ENCODE data around the gene ATAD3B. TPM values are rescaled to one million over a fixed set of nuclear protein-coding genes. Genes with fewer than 3 reads are reported as not detected.
A peak's percentile ranks its signal among the peaks of the same experiment; 100 is the strongest.
"Not testable (repeated sequence)": the region's sequence is repeated elsewhere in the genome, so short reads cannot be mapped to it uniquely, and the experiment has no call there.

Gene ATAD3B
- polyA plus RNA-seq, 3 donors from 2014 or later, result 0.39 to 5.0 (median 2.5) TPM

GRCh38 chr1:1511533-1512285, 40.1 kb downstream of the ATAD3B start, which contains the start of gene ATAD3A:
Gene ATAD3A (plus strand): TSS chr1:1512162. CDS start chr1:1512269, 107 bp downstream.
- peaks cover 4 to 7% (median 4%) of the 10 kb centered on the region in 3 donors for H3K27me3 Mint-ChIP-seq (ENCODE audit: low read depth in 3 of 3)
- H3K27ac Mint-ChIP-seq, result peak within 1 kb of the TSS; percentile 86 to 97 (median 94)
- H3K4me3 Mint-ChIP-seq, result peak within 1 kb of the TSS; percentile 89 to 98 (median 93)
- H3K36me3 Mint-ChIP-seq, result no peaks in the 10 kb centered on the region
- peaks cover 9 to 14% of the 10 kb centered on the region in 2 donors for H3K4me1 Mint-ChIP-seq
- peak; percentile 93 to 94 (median 94) for DNase-seq
- no peaks in the 10 kb centered on the region for H3K9me3 Mint-ChIP-seq

GRCh38 chr1:1512425-1512824, 40.9 kb downstream of the ATAD3B start:
- not testable (repeated sequence) for H3K36me3 Mint-ChIP-seq; H3K27me3 Mint-ChIP-seq (ENCODE audit: low read depth in 3 of 3); H3K9me3 Mint-ChIP-seq
- Mint-ChIP-seq H3K27ac (peak overlapping the region in 2 of 6 donors; percentile 45 to 61), H3K4me3 (peak overlapping the region in 4 of 5 donors; percentile 60 to 67 (median 64)), H3K4me1 (peaks cover 9 to 14% of the 10 kb centered on the region in 2 donors)
- peak in 2 of 3 donors; percentile 39 to 48 for DNase-seq

- Mint-ChIP-seq H3K4me1 (peaks cover 9 to 19% of the 10 kb centered on the region in 2 donors), H3K4me3 (peak overlapping the region; percentile 29 to 65 (median 52)), H3K36me3 (peaks cover 0 to 10% (median 0%) of the 10 kb centered on the region in 3 donors), H3K27ac (peak overlapping the region in 2 of 6 donors; percentile 11 to 58)
- not testable (repeated sequence) for H3K27me3 Mint-ChIP-seq (ENCODE audit: low read depth in 3 of 3); DNase-seq; H3K9me3 Mint-ChIP-seq
Measured at GRCh38 chr1:1513675-1514074, 42.1 kb downstream of the ATAD3B start.

- H3K4me3 Mint-ChIP-seq; H3K27me3 Mint-ChIP-seq (ENCODE audit: low read depth in 3 of 3); DNase-seq; H3K9me3 Mint-ChIP-seq; H3K27ac Mint-ChIP-seq: not testable (repeated sequence)
- Mint-ChIP-seq H3K4me1 (peaks cover 9 to 19% of the 10 kb centered on the region in 2 donors), H3K36me3 (peaks cover 0 to 10% (median 0%) of the 10 kb centered on the region in 3 donors)
Measured at GRCh38 chr1:1514376-1514775, 42.8 kb downstream of the ATAD3B start.

- Mint-ChIP-seq H3K36me3 (peaks cover 0 to 10% (median 0%) of the 10 kb centered on the region in 3 donors), H3K4me1 (peaks cover 0 to 12% of the 10 kb centered on the region in 2 donors)
- not testable (repeated sequence) for H3K27me3 Mint-ChIP-seq (ENCODE audit: low read depth in 3 of 3); H3K9me3 Mint-ChIP-seq; H3K4me3 Mint-ChIP-seq; H3K27ac Mint-ChIP-seq; DNase-seq
Measured at GRCh38 chr1:1516923-1517322, 45.4 kb downstream of the ATAD3B start.

- H3K9me3 Mint-ChIP-seq, result no peaks in the 10 kb centered on the region
- peaks cover 0 to 10% (median 0%) of the 10 kb centered on the region in 3 donors for H3K36me3 Mint-ChIP-seq
- peaks cover 0 to 7% of the 10 kb centered on the region in 2 donors for H3K4me1 Mint-ChIP-seq
- peak overlapping the region in 2 of 6 donors; percentile 22 to 54 for H3K27ac Mint-ChIP-seq
- DNase-seq, result no peak
- no peaks in the 10 kb centered on the region for H3K27me3 Mint-ChIP-seq (ENCODE audit: low read depth in 3 of 3)
- no peak overlapping the region for H3K4me3 Mint-ChIP-seq
Measured at GRCh38 chr1:1517973-1518620, 46.5 kb downstream of the ATAD3B start.

GRCh38 chr1:1518621-1519007, 47.0 kb downstream of the ATAD3B start:
- not testable (repeated sequence) for H3K27me3 Mint-ChIP-seq (ENCODE audit: low read depth in 3 of 3); H3K27ac Mint-ChIP-seq; DNase-seq; H3K4me1 Mint-ChIP-seq; H3K9me3 Mint-ChIP-seq; H3K4me3 Mint-ChIP-seq
- H3K36me3 Mint-ChIP-seq, result peaks cover 0 to 10% (median 0%) of the 10 kb centered on the region in 3 donors

- H3K4me1 Mint-ChIP-seq; DNase-seq; H3K4me3 Mint-ChIP-seq; H3K27me3 Mint-ChIP-seq (ENCODE audit: low read depth in 3 of 3); H3K27ac Mint-ChIP-seq; H3K9me3 Mint-ChIP-seq: not testable (repeated sequence)
- H3K36me3 Mint-ChIP-seq, result peaks cover 0 to 10% (median 0%) of the 10 kb centered on the region in 3 donors
Measured at GRCh38 chr1:1519805-1520505, 48.4 kb downstream of the ATAD3B start.

- Mint-ChIP-seq H3K36me3 (peaks cover 0 to 10% (median 0%) of the 10 kb centered on the region in 3 donors), H3K9me3 (no peaks in the 10 kb centered on the region), H3K27me3 (ENCODE audit: low read depth in 3 of 3) (peaks cover 0 to 2% (median 0%) of the 10 kb centered on the region in 3 donors), H3K4me3 (no peak overlapping the region), H3K27ac (no peak overlapping the region), H3K4me1 (peaks cover 0 to 5% of the 10 kb centered on the region in 2 donors)
- no peak for DNase-seq
Measured at GRCh38 chr1:1521331-1521730, 49.8 kb downstream of the ATAD3B start.

- H3K36me3 Mint-ChIP-seq, result peaks cover 0 to 10% (median 0%) of the 10 kb centered on the region in 3 donors
- not testable (repeated sequence) for H3K4me1 Mint-ChIP-seq; H3K27me3 Mint-ChIP-seq (ENCODE audit: low read depth in 3 of 3); H3K27ac Mint-ChIP-seq; H3K4me3 Mint-ChIP-seq; DNase-seq; H3K9me3 Mint-ChIP-seq
Measured at GRCh38 chr1:1522536-1522935, 51.0 kb downstream of the ATAD3B start.

- not testable (repeated sequence) for H3K36me3 Mint-ChIP-seq; H3K27me3 Mint-ChIP-seq (ENCODE audit: low read depth in 3 of 3); H3K4me3 Mint-ChIP-seq; H3K27ac Mint-ChIP-seq; H3K9me3 Mint-ChIP-seq; DNase-seq; H3K4me1 Mint-ChIP-seq
Measured at GRCh38 chr1:1523226-1523625, 51.7 kb downstream of the ATAD3B start.

GRCh38 chr1:1523651-1524050, 52.1 kb downstream of the ATAD3B start:
- H3K4me1 Mint-ChIP-seq; H3K36me3 Mint-ChIP-seq; H3K9me3 Mint-ChIP-seq; DNase-seq; H3K27me3 Mint-ChIP-seq (ENCODE audit: low read depth in 3 of 3); H3K27ac Mint-ChIP-seq; H3K4me3 Mint-ChIP-seq: not testable (repeated sequence)

GRCh38 chr1:1524750-1525383, 53.3 kb downstream of the ATAD3B start:
- H3K27ac Mint-ChIP-seq, result peak overlapping the region in 1 of 6 donors; percentile 34
- not testable (repeated sequence) for DNase-seq; H3K4me3 Mint-ChIP-seq; H3K4me1 Mint-ChIP-seq; H3K9me3 Mint-ChIP-seq; H3K27me3 Mint-ChIP-seq (ENCODE audit: low read depth in 3 of 3); H3K36me3 Mint-ChIP-seq

All from immature natural killer cell (primary cell).